MCF 10A (cell line): ENCODE results near the gene FAT1. TPM values are rescaled to one million over a fixed set of nuclear protein-coding genes. Genes with fewer than 3 reads are reported as not detected.

ENCODE experiments used
- BruUV-seq: library from RNA; stranded (reverse); fragments of 400-500 nt; replicated peaks from 2 replicates; lab custom pipeline; 2021; lab: Mats Ljungman, UMichigan
- CTCF ChIA-PET: fragments of 300-600 bp; sonication (Branson Sonifier 250); formaldehyde crosslinking; extraction: SDS; loops from one replicate; lab custom pipeline; 2021; ENCODE audit warnings: antibody characterized with exemption, inconsistent platforms; lab: Yijun Ruan, JAX
- POLR2A ChIA-PET: fragments of 300-600, 350-650 bp; sonication (Branson Sonifier 250); formaldehyde crosslinking; extraction: SDS; loops from one replicate; lab custom pipeline; 2020; ENCODE audit warnings: antibody characterized with exemption, inconsistent platforms; lab: Yijun Ruan, JAX
- DNase-seq: peaks from one replicate; pipeline ENCODE4 v3.0.0-alpha.2; 2018; ENCODE audit not compliant: unreplicated experiment
- H3K27ac Mint-ChIP-seq: one replicate; pipeline ENCODE4 v1.8.0; 2022; ENCODE audit warnings: mild to moderate bottlenecking, low read depth, mixed read lengths; ENCODE audit not compliant: unreplicated experiment
- H3K27me3 Mint-ChIP-seq: one replicate; pipeline ENCODE4 v1.8.0; 2022; ENCODE audit warnings: mixed read lengths; ENCODE audit not compliant: insufficient read depth, unreplicated experiment
- H3K36me3 Mint-ChIP-seq: one replicate; pipeline ENCODE4 v1.8.0; 2022; ENCODE audit warnings: mild to moderate bottlenecking, moderate library complexity, mixed read lengths; ENCODE audit not compliant: insufficient read depth, unreplicated experiment
- H3K4me1 Mint-ChIP-seq: one replicate; pipeline ENCODE4 v1.8.0; 2022; ENCODE audit warnings: mixed read lengths; ENCODE audit not compliant: insufficient read depth, unreplicated experiment
- H3K4me3 Mint-ChIP-seq: one replicate; pipeline ENCODE4 v1.8.0; 2022; ENCODE audit warnings: mild to moderate bottlenecking, moderate library complexity, mixed read lengths; ENCODE audit not compliant: unreplicated experiment
- H3K9me3 Mint-ChIP-seq: one replicate; pipeline ENCODE4 v1.8.0; 2022; ENCODE audit warnings: mixed read lengths; ENCODE audit not compliant: unreplicated experiment
- CTCF ChIP-seq: fragments of 200-600 bp; IDR thresholded peaks from one replicate; pipeline ENCODE4 v1.8.0; 2022; ENCODE audit warnings: antibody characterized with exemption, mild to moderate bottlenecking; ENCODE audit not compliant: unreplicated experiment
- intact Hi-C: fragments of 100-400 bp; cut with micrococcal nuclease; formaldehyde crosslinking; loops from 2 replicates; pipeline ENCODE4 v1.14.1; 2022
- total RNA-seq: library from RNA; stranded (reverse); gene quantifications from 2 replicates; pipeline ENCODE4 v1.2.3, GENCODE V29; 2022

The FAT1 gene
- total RNA-seq, 1 experiment from 2014 or later = 165 TPM

GRCh38 chr4:186593587-186593973, 130.1 kb downstream of the FAT1 start:
- no TSS peak for BruUV-seq
- Mint-ChIP-seq H3K9me3 (no peaks in the 10 kb centered on the region), H3K4me3 (no peak overlapping the region), H3K36me3 (peaks cover 66% of the 10 kb centered on the region), H3K4me1 (no peaks in the 10 kb centered on the region), H3K27ac (no peak overlapping the region), H3K27me3 (no peaks in the 10 kb centered on the region)
- POLR2A ChIA-PET = no interaction called here
- no peak for DNase-seq
- intact Hi-C loops = no loop called here
- CTCF ChIA-PET = interaction anchor here (0.5 to 12.6 kb wide), 6 partner anchors 120 to 1337 kb away, joined by 3 to 204 read pairs (median 3); no protein-coding TSS in a partner anchor
- TF ChIP-seq CTCF = no peak

- Mint-ChIP-seq H3K9me3 (no peaks in the 10 kb centered on the region), H3K27me3 (no peaks in the 10 kb centered on the region), H3K4me1 (no peaks in the 10 kb centered on the region), H3K36me3 (peaks cover 66% of the 10 kb centered on the region), H3K27ac (no peak overlapping the region), H3K4me3 (no peak overlapping the region)
- no peak for TF ChIP-seq CTCF
- DNase-seq = no peak
- no TSS peak for BruUV-seq
- ChIA-PET POLR2A (interaction anchor here (0.7 to 1.0 kb wide), 2 partner anchors 10 to 342 kb away, joined by 3 read pairs; no protein-coding TSS in a partner anchor), CTCF (interaction anchor here (0.6 to 12.6 kb wide), 3 partner anchors 131 to 1338 kb away, joined by 3 to 204 read pairs (median 4); no protein-coding TSS in a partner anchor)
- intact Hi-C loops = no loop called here
These were observed 130.6 kb downstream of the FAT1 start for GRCh38 chr4:186592966-186593586.

GRCh38 chr4:186592445-186592844, 131.2 kb downstream of the FAT1 start:
- Mint-ChIP-seq H3K36me3 (peaks cover 66% of the 10 kb centered on the region), H3K4me1 (no peaks in the 10 kb centered on the region), H3K9me3 (no peaks in the 10 kb centered on the region), H3K27ac (no peak overlapping the region), H3K4me3 (no peak overlapping the region), H3K27me3 (no peaks in the 10 kb centered on the region)
- TF ChIP-seq CTCF = no peak
- CTCF ChIA-PET = interaction anchor here (0.6 to 12.6 kb wide), 3 partner anchors 37 to 1339 kb away, joined by 3 to 204 read pairs (median 4); no protein-coding TSS in a partner anchor
- no TSS peak for BruUV-seq
- intact Hi-C loops = no loop called here
- no peak for DNase-seq
- POLR2A ChIA-PET = interaction anchor here (0.7 to 1.0 kb wide), 2 partner anchors 9 to 342 kb away, joined by 3 read pairs; no protein-coding TSS in a partner anchor

GRCh38 chr4:186591651-186592050, 132.0 kb downstream of the FAT1 start:
- no peak for TF ChIP-seq CTCF
- H3K27me3 Mint-ChIP-seq = no peaks in the 10 kb centered on the region
- CTCF ChIA-PET = interaction anchor here (1.1 to 12.6 kb wide), 2 partner anchors 38 to 293 kb away, joined by 3 to 204 read pairs; no protein-coding TSS in a partner anchor
- no peak for DNase-seq
- POLR2A ChIA-PET = interaction anchor here (1.2 kb wide), 1 partner anchor 11 kb away, joined by 4 read pairs; no protein-coding TSS in a partner anchor
- no peak overlapping the region for H3K4me3 Mint-ChIP-seq
- intact Hi-C loops = no loop called here
- H3K4me1 Mint-ChIP-seq = no peaks in the 10 kb centered on the region
- BruUV-seq = no TSS peak
- H3K9me3 Mint-ChIP-seq = no peaks in the 10 kb centered on the region
- H3K27ac Mint-ChIP-seq = no peak overlapping the region
- peaks cover 66% of the 10 kb centered on the region for H3K36me3 Mint-ChIP-seq
